ENCODE results near the gene ST6GAL1.
"Not testable (repeated sequence)": the region's sequence is repeated elsewhere in the genome, so short reads cannot be mapped to it uniquely, and the experiment has no call there.

Gene ST6GAL1

DNA sequence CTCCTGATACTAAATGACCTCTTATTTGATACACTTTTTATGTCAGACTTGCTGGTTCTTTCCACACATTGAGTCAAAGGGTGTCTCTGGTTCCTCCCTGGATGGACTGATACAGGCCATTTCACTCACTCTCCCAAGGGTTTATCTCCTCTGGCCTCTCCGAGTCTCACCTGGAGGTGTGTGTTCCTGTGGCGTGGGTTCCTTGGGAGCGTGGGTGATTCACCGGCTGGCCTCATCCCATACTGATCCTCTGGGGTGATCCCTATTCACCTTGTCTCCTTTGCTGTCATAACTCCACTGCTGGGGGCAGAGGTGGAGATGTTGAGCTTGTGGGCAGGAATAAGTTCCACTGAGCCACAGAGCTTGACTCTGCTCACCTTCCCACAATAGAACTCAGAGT, 61.1 kb downstream of the ST6GAL1 start:
- no peak for DNase-seq

- not testable (repeated sequence) for DNase-seq
Measured at GRCh38 chr3:186992096-186992495, 61.8 kb downstream of the ST6GAL1 start.

GRCh38 chr3:186993210-186993782, 63.0 kb downstream of the ST6GAL1 start:
- DNase-seq = no peak

GRCh38 chr3:186994000-186994955, 64.0 kb downstream of the ST6GAL1 start:
- DNase-seq = no peak

DNA sequence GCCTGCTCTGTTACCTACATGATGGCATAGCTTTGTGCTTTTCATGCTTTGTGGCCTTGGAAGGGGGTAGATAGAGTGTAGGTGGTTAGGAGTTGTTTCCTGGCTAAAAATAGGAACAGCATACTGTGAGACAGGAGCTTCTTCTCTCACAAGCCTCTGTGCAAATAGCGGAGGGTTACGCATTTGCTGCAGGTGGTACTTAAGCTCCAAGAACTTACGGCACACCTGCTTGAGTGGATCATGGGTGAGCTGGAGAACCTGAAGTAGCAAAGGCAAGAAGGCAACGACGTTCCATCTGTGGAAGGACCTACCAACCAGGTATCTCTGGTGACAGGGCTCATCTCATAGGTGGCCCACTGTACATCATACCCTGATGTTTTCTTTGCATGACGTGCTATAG, 66.0 kb downstream of the ST6GAL1 start:
- no peak for DNase-seq

GRCh38 chr3:186997061-186997460, 66.7 kb downstream of the ST6GAL1 start:
- DNase-seq = no peak

- no peak for DNase-seq
Measured at GRCh38 chr3:186997473-186997939, 67.2 kb downstream of the ST6GAL1 start.

DNA sequence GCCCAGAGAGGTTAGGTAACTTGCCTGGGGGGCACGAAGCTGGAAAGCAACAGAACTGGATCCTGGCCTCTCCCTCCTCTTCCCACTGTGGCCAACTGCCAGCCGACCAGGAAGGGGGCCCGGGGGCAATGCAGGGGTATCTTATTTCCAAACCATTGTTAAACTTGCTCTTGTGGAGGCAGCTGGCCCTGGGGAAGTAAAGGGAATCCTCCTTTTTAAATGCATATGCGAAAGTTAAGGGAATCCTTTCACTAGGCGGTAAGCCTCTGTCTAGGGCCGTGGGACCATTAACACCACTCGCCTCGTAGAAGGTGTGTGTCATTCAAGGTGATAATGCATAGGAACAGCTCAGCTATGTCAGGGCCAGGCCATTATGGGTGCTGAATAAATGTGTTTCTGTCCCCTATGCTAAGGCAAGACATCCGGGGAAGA, 68.6 kb downstream of the ST6GAL1 start:
- no peak for DNase-seq

GRCh38 chr3:187000711-187001151, 70.4 kb downstream of the ST6GAL1 start:
- no peak for DNase-seq

DNA sequence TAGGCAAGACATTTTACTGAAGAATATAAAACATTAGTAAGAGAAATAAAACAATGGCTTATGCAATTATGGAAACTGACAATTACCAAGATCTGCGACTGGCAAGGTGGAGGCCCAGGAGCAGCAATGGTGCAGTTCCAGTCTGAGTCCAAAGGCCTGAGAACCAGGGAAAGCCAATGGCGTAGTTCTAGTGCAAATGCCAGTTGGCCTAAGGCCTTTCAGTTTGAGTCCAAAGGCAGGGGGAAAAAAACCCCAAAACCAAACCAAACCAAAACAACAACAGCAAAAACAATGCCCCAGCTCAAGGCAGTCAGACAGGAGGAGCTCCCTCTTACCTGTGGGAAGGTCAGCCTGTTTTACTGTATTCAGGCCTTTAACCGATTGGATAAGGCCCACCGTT, 72.6 kb downstream of the ST6GAL1 start:
- DNase-seq = no peak

DNA sequence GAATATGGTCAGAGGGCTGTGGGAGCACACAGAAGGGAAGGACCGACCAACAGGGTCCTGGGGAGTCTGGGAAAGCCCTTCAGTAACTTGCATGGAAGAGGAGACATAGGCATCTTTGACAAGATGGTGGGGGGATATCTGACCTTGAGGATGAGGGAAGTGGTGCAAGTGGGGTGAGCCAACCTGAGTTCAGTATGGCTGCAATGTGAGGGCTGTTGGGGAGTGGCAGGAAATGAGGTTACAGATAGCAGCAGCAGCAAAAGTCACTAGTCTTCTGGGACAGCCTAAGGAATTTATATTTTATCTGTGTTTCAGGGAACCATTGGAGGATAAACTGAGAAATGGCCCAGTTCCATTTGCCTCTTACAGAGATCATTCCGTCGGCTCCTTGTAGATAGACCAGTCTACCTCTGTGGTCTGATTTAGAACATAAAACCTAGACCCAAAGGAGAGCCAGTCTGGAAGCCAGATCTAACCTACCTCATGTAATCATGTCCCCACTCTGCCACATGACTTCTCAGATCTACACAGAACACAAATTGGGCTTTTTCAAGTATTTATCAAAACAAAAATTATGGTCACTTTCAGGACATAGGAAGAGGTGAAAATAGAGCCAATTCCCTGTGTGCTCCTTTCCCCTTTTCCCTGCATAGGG, 75.6 kb downstream of the ST6GAL1 start:
- DNase-seq = no peak

GRCh38 chr3:187006864-187007630, 76.7 kb downstream of the ST6GAL1 start:
- DNase-seq = no peak

DNA sequence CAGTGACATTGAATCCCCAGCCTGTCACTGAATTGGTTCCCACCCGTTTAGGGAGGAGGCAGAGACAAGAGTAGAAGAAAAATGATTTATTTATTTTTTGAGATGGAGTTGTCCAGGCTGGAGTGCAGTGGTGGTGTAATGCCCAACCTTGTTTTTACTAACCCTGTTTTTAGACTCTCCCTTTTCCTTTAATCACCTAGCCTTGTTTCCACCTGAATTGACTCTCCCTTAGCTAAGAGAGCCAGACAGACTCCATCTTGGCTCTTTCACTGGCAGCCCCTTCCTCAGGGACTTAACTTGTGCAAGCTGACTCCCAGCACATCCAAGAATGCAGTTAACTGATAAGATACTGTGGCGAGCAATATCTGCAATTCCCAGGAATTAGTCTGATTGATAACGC, 80.1 kb downstream of the ST6GAL1 start:
- DNase-seq = not testable (repeated sequence)

GRCh38 chr3:187011915-187012314, 81.6 kb downstream of the ST6GAL1 start:
- peak in 3 of 51 donors; percentile 16 to 25 (median 24) for DNase-seq

- no peak for DNase-seq
Measured at GRCh38 chr3:187012609-187013051, 82.3 kb downstream of the ST6GAL1 start.

DNA sequence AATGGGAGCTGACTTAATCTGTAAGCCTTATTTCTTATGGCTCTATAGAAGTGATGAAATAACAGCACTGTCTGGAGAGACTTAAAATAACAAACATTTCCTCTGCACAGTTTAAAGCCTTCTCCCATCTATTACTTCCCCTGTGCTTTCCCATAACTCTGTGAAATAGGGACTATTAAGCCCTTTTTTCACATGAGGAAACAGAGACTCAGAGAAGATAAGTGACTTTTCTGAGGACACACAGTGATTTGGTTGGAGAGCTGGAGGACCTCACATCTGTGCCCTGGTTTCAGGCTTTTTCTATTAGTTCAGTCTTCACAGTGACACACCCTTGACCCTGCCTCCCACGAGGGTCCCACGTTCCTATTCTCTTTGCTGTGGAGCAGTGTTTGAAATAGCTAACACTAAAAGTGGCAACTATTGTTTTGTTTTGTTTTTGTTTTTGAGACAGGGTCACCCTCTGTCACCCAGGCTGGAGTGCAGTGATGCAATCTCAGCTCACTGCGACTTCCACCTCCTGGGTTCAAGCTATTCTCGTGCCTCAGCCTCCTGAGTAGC, 82.9 kb downstream of the ST6GAL1 start:
- no peak for DNase-seq

DNA sequence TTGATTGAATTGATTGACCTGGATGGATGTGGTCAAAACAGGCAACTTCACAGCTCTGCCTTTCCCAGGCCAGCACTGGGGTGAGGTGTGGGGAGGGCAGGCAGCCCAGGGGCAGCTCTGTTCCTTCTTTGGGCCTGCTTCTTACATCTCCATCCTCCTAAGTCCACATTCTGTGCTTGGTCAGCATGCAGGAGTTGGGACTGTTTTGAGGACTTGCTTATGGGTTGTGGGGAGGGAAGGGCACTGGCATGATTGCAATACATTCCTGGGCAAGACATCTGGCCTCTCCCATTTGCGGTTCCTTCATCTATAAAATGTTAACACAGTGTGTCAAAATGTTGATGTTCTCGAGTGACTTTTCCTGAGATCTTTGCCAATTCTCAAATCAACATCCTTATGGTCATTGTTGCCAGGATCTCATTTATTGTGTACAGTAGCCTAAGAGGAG, 84.1 kb downstream of the ST6GAL1 start:
- DNase-seq = no peak

- DNase-seq = peak in 2 of 51 donors; percentile 16 to 37
Measured at GRCh38 chr3:187015903-187016638, 85.7 kb downstream of the ST6GAL1 start.

GRCh38 chr3:187016639-187017345, 86.5 kb downstream of the ST6GAL1 start:
- no peak for DNase-seq
